Esophagus squamous epithelium (tissue), 5 donors: ENCODE measurements around the gene CEP44. TPM values are rescaled to one million over a fixed set of nuclear protein-coding genes. Genes with fewer than 3 reads are reported as not detected.

Source experiments
- DNase-seq: peaks from one replicate; lab custom pipeline; 2025; lab: John Stamatoyannopoulos, UW
- H3K27ac ChIP-seq, 4 donors: fragments of 200-600 bp; sonication (generic); one replicate each; pipeline ENCODE4 v1.5.1; 2016 to 2019; ENCODE audit warnings: mild to moderate bottlenecking in 1 of 4
- H3K27me3 ChIP-seq, 4 donors: fragments of 200-600 bp; sonication (generic); 1 replicate in 3 of 4; 2 replicates in 1 of 4; pipeline versions ENCODE4 v1.5.1 to v1.6.0; 2017 to 2021; ENCODE audit warnings: antibody characterized with exemption in 1 of 4
- H3K36me3 ChIP-seq, 3 donors: fragments of 200-600 bp; sonication (generic); one replicate each; pipeline ENCODE4 v1.5.1; 2016 to 2019
- H3K4me1 ChIP-seq, 3 donors: fragments of 200-600 bp; sonication (generic); one replicate each; pipeline ENCODE4 v1.5.1; 2017 to 2019
- H3K4me3 ChIP-seq, 4 donors: fragments of 200-600 bp; sonication (generic); 1 replicate in 3 of 4; 2 replicates in 1 of 4; pipeline ENCODE4 v1.5.1; 2016 to 2019; ENCODE audit warnings: mild to moderate bottlenecking in 2 of 4, moderate library complexity in 1 of 4
- H3K9me3 ChIP-seq, 3 donors: fragments of 200-600 bp; sonication (generic); one replicate each; pipeline ENCODE4 v1.5.1; 2016 to 2019
- POLR2A ChIP-seq, 4 donors: fragments of 450-650 bp; IDR thresholded peaks; one replicate each; pipeline ENCODE4 v1.6.1; 2017; ENCODE audit warnings: antibody characterized with exemption in 4 of 4, mild to moderate bottlenecking in 4 of 4, moderate library complexity in 3 of 4
- WGBS, 2 donors: methylation state at CpG; one replicate each; pipeline ENCODE4 v1.1.5; 2018; 5-methylcytosine and 5-hydroxymethylcytosine counted together
- intact Hi-C: fragments of 100-400 bp; cut with DNase I; formaldehyde crosslinking; loops from one replicate; pipeline ENCODE4 v1.15.0; 2022
- total RNA-seq, 4 donors: library from RNA; depleted of rRNA; stranded (reverse); fragments of >200 nt; gene quantifications; one replicate each; pipeline ENCODE4 v1.1.0, GENCODE V29; 2016
- TF ChIP-seq, protein P1 (sequence below), 6 experiments: fragments of 450-650 bp in 4 of 6; fragments of 200-600 bp in 2 of 6; sonication (generic) in 2 of 6; IDR thresholded peaks; one replicate each; pipeline ENCODE4 v1.5.1; 2016 to 2019; ENCODE audit warnings: antibody characterized with exemption in 6 of 6, mild to moderate bottlenecking in 4 of 6, moderate library complexity in 4 of 6
- donor health status: DM: yes; HTN: yes; CAD: no.

CEP44 gene
- total RNA-seq, 4 donors from 2014 or later: 5.5 to 14.4 (median 11.4) TPM

DNA sequence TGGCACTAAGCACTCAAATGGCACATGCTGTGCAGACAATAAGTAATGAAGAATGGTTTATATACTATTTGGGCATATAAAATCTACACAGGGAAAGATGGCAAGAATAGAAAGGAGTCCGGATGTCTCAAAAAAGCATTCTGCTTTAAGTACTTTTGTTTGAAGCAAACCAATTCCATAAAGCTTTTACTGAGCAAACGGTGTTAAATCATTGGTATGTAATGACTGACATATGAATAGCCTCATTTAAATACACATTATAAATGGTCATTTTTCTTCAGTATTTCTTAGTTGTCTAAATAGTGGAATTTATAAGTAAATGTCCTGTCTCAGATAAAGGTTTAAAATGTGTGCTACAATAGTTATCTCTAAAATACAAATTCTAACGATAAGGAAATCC lies 6.3 kb upstream of the CEP44 start:
- peaks cover 0 to 12% (median 0%) of the 10 kb centered on the region in 3 donors for H3K36me3 ChIP-seq
- H3K9me3 ChIP-seq: no peaks in the 10 kb centered on the region
- intact Hi-C loops: no loop called here
- peaks cover 3 to 36% (median 8%) of the 10 kb centered on the region in 3 donors for H3K4me1 ChIP-seq
- no peak overlapping the region for H3K4me3 ChIP-seq
- no peaks in the 10 kb centered on the region for H3K27me3 ChIP-seq
- TF ChIP-seq, protein P1, sequence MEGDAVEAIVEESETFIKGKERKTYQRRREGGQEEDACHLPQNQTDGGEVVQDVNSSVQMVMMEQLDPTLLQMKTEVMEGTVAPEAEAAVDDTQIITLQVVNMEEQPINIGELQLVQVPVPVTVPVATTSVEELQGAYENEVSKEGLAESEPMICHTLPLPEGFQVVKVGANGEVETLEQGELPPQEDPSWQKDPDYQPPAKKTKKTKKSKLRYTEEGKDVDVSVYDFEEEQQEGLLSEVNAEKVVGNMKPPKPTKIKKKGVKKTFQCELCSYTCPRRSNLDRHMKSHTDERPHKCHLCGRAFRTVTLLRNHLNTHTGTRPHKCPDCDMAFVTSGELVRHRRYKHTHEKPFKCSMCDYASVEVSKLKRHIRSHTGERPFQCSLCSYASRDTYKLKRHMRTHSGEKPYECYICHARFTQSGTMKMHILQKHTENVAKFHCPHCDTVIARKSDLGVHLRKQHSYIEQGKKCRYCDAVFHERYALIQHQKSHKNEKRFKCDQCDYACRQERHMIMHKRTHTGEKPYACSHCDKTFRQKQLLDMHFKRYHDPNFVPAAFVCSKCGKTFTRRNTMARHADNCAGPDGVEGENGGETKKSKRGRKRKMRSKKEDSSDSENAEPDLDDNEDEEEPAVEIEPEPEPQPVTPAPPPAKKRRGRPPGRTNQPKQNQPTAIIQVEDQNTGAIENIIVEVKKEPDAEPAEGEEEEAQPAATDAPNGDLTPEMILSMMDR (IDR thresholded peaks at IDR 0.05): no peak
- no peak for TF ChIP-seq POLR2A (IDR thresholded peaks at IDR 0.05)
- no peak for DNase-seq
- 72 to 83% methylated on average over 3 of the region's 3 CpGs for WGBS, 2 donors
- no peak overlapping the region for H3K27ac ChIP-seq

DNA sequence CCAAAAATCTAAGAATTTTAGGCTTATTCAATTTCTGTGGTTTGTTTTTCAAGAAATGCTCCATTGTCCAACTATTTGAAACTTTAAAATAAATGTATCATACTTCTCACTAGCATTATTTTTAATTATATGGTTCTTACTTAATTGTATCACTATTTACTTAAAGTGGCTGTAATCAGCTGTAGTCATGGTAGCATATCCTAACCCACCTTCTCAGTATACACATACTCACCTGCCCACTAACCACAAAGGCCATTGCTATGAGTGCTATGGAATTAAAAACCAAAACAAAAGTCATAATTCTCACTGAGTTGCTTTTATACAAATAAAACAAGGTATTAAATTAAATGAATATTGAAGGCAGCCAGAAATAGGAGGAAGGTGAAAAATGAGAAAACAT lies 5.2 kb upstream of the CEP44 start:
- TF ChIP-seq POLR2A (IDR thresholded peaks at IDR 0.05): no peak
- TF ChIP-seq, protein P1 (IDR thresholded peaks at IDR 0.05): no peak
- no peaks in the 10 kb centered on the region for H3K27me3 ChIP-seq
- intact Hi-C loops: no loop called here
- no peaks in the 10 kb centered on the region for H3K9me3 ChIP-seq
- peaks cover 0 to 12% (median 0%) of the 10 kb centered on the region in 3 donors for H3K36me3 ChIP-seq
- H3K4me1 ChIP-seq: peaks cover 3 to 39% (median 8%) of the 10 kb centered on the region in 3 donors
- DNase-seq: no peak
- no peak overlapping the region for H3K4me3 ChIP-seq
- H3K27ac ChIP-seq: no peak overlapping the region

DNA sequence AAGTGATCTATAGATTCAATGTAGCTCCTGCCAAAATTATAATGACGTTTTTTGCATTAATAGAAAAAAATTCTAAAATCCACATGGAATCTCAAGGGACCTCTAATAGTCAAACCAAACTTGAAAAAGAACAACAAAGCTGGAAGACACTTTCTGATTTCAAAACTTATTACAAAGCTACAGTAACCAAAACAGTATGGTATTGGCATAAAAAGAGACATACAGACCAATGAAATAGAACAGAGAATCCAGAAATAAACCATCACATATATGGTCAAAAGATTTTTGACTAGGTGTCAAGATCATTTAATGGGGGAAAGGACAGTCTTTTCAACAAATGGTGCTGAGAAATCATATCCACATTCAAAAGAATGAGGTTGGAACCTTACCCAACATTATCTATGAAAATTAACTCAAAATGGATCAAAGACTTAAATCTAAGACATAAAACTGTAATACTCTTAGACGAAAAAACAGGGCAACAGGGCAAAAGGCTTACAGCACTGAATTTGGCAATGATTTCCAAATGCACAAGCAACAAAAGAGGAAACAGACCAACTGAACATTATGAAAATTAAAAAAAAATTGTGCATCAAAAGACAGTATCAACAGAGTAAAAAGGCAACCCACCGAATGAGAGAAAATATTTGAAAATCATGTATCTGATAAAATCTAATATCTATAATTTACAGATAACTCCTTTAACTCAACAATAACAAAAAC lies 4.1 kb upstream of the CEP44 start:
- TF ChIP-seq, protein P1 (IDR thresholded peaks at IDR 0.05): no peak
- no peak for TF ChIP-seq POLR2A (IDR thresholded peaks at IDR 0.05)
- no peak overlapping the region for H3K27ac ChIP-seq
- peaks cover 3 to 43% (median 11%) of the 10 kb centered on the region in 3 donors for H3K4me1 ChIP-seq
- 75 to 86% methylated on average over 3 of the region's 3 CpGs for WGBS, 2 donors
- H3K9me3 ChIP-seq: no peaks in the 10 kb centered on the region
- DNase-seq: no peak
- no peaks in the 10 kb centered on the region for H3K27me3 ChIP-seq
- H3K36me3 ChIP-seq: peaks cover 0 to 7% (median 0%) of the 10 kb centered on the region in 3 donors
- no peak overlapping the region for H3K4me3 ChIP-seq
- intact Hi-C loops: no loop called here

DNA sequence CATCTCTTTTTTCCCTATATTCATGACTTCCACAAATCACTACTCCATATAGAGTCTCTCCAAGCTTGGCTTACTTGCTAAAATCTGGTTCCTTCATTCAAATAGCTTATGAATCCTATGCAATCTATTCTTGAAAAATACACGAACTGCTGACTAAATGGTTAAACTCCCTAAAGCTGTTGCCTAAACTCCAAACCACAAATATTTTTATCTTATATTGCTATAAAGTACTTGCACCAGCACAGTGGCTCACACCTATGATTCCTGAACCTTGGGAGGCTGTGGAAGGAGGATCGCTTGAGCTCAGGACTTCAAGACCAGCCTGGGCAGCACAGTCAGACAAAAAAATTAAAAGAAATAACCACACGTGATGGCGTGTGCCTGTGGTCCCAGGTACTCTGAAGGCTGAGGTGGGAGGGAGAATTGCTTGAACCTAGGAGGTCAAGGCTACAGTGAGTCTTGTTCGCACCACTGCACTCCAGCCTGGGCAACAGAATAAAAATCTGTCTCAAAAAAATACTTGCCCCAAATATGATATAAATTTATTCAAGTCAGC lies 2.5 kb upstream of the CEP44 start:
- Histone ChIP-seq H3K27me3 (no peaks in the 10 kb centered on the region), H3K27ac (no peak overlapping the region), H3K4me3 (no peak overlapping the region), H3K9me3 (no peaks in the 10 kb centered on the region), H3K4me1 (peaks cover 3 to 57% (median 15%) of the 10 kb centered on the region in 3 donors), H3K36me3 (peaks cover 0 to 7% (median 0%) of the 10 kb centered on the region in 3 donors)
- DNase-seq: no peak
- intact Hi-C loops: no loop called here
- TF ChIP-seq, protein P1 (IDR thresholded peaks at IDR 0.05): no peak
- TF ChIP-seq POLR2A (IDR thresholded peaks at IDR 0.05): no peak
- 72 to 81% methylated on average over 5 of the region's 5 CpGs for WGBS, 2 donors

DNA sequence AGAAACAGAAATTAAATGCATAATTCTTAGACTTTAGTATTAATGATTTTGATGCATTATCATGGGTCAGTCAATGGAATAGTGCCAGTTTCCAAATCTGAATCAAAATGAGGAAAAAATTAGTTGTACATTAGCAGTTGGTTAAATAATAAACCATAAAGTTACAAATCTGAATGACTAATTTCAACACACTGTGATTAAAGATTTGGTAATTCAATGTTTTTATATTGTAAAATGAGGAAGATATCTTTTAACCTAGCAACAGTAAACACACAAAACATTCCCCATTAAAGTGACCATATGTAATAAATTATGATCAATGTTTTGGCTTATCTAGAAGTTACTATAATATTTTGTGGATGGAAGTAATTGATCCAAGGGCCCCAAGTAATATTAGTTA lies 1.8 kb upstream of the CEP44 start:
- peak overlapping the region in 3 of 4 donors; percentile 59 to 88 (median 85) for H3K4me3 ChIP-seq
- no peak for TF ChIP-seq POLR2A (IDR thresholded peaks at IDR 0.05)
- TF ChIP-seq, protein P1 (IDR thresholded peaks at IDR 0.05): no peak
- no peaks in the 10 kb centered on the region for H3K27me3 ChIP-seq
- H3K9me3 ChIP-seq: no peaks in the 10 kb centered on the region
- peaks cover 0 to 7% (median 0%) of the 10 kb centered on the region in 3 donors for H3K36me3 ChIP-seq
- peaks cover 3 to 54% (median 15%) of the 10 kb centered on the region in 3 donors for H3K4me1 ChIP-seq
- peak overlapping the region in 1 of 4 donors; percentile 100 for H3K27ac ChIP-seq
- no peak for DNase-seq
- intact Hi-C loops: no loop called here
